Mesendoderm (in vitro differentiated cells): Measurements from ENCODE around the gene PSMD8.
"Not testable (repeated sequence)": the region's sequence is repeated elsewhere in the genome, so short reads cannot be mapped to it uniquely, and the experiment has no call there.

Experiments
- DNase-seq: peaks from one replicate; pipeline ENCODE4 v3.0.0; 2013
- H2AK5ac ChIP-seq: 2 replicates; pipeline ENCODE4 v1.6.1; 2013; ENCODE audit warnings: low read length, inconsistent platforms
- H2BK120ac ChIP-seq: 2 replicates; pipeline ENCODE4 v1.6.1; 2013; ENCODE audit warnings: low read depth, mild to moderate bottlenecking, low read length, moderate library complexity, mixed read lengths
- H2BK15ac ChIP-seq: replicated peaks from 2 replicates; pipeline ENCODE4 v1.6.1; 2013; ENCODE audit warnings: low read depth, mild to moderate bottlenecking, moderate library complexity
- H2BK5ac ChIP-seq: 2 replicates; pipeline ENCODE4 v1.6.1; 2013; ENCODE audit warnings: low read length, inconsistent platforms
- H3K18ac ChIP-seq: 2 replicates; pipeline ENCODE4 v1.6.1; 2013; ENCODE audit warnings: mild to moderate bottlenecking, low read length, mixed read lengths
- H3K23ac ChIP-seq: one replicate; pipeline ENCODE4 v1.6.1; 2013; ENCODE audit warnings: low read length
- H3K27ac ChIP-seq: 2 replicates; pipeline ENCODE4 v1.5.1; 2013; ENCODE audit warnings: low read depth, mild to moderate bottlenecking, inconsistent platforms, low read length, moderate library complexity
- H3K27me3 ChIP-seq: 2 replicates; pipeline ENCODE4 v1.6.1; 2013; ENCODE audit warnings: low read length, control low read depth, mild to moderate bottlenecking, inconsistent platforms; ENCODE audit not compliant: insufficient read depth, poor library complexity
- H3K36me3 ChIP-seq: 2 replicates; pipeline ENCODE4 v1.6.1; 2013; ENCODE audit warnings: low read length, inconsistent platforms; ENCODE audit not compliant: control insufficient read depth, insufficient read depth
- H3K4ac ChIP-seq: one replicate; pipeline ENCODE4 v1.6.1; 2013; ENCODE audit warnings: low read depth, mild to moderate bottlenecking, low read length, moderate library complexity
- H3K4me1 ChIP-seq: 2 replicates; pipeline ENCODE4 v1.6.1; 2013; ENCODE audit warnings: low read depth, low read length, inconsistent platforms; ENCODE audit not compliant: control insufficient read depth
- H3K4me2 ChIP-seq: 2 replicates; pipeline ENCODE4 v1.6.1; 2013; ENCODE audit warnings: low read length
- H3K4me3 ChIP-seq: 2 replicates; pipeline ENCODE4 v1.5.1; 2013; ENCODE audit warnings: mild to moderate bottlenecking, low read length
- H3K56ac ChIP-seq: one replicate; pipeline ENCODE4 v1.6.1; 2013; ENCODE audit warnings: low read length
- H3K79me1 ChIP-seq: 2 replicates; pipeline ENCODE4 v1.6.1; 2013; ENCODE audit warnings: low read length, inconsistent platforms
- H3K79me2 ChIP-seq: 2 replicates; pipeline ENCODE4 v1.6.1; 2013; ENCODE audit warnings: mild to moderate bottlenecking, low read length; ENCODE audit not compliant: control insufficient read depth, insufficient read depth
- H3K9ac ChIP-seq: 2 replicates; pipeline ENCODE4 v1.6.1; 2013; ENCODE audit warnings: low read length, inconsistent platforms
- H4K5ac ChIP-seq: one replicate; pipeline ENCODE4 v1.6.1; 2013; ENCODE audit warnings: low read length
- H4K8ac ChIP-seq: one replicate; pipeline ENCODE4 v1.6.1; 2013; ENCODE audit warnings: low read depth, mild to moderate bottlenecking, control low read depth, low read length, moderate library complexity
- WGBS: extraction: QIAGEN DNeasy Blood & Tissue Kit; methylation state at CpG from one replicate; pipeline ENCODE4 v1.1.7; 2013; ENCODE audit warnings: low lambda C conversion rate, missing lambda C conversion rate; ENCODE audit not compliant: insufficient coverage; ENCODE audit errors: extremely low coverage; 5-methylcytosine and 5-hydroxymethylcytosine counted together

The PSMD8 gene

DNA sequence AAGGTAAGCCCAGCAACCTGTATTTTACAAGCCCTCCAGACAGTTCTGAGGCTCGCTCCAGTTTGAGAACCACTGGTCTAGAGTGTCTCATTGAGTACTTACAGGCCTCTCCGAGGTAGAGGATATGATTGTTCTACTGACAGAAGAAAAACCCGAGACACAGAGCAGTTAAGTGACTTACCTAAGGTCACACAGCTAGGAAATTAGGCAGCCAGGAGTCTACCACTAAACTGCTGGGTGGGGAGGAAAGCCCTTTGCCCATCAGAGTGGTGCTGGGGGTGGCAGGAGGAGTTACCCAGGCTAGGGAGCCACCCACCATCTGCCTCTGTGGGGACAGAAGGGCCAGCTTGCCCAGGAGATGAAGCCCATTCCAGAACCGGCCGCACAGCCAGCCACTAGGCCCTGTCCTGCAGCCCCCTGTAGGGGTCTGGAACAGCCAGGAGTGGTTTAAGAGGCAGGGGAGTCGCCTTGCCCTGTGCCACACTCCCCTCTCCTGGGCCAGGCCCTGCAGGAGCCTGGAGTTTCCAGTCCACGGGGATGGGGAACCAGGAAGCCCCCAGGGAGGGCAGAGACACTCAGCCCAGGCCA, 50.9 kb downstream of the PSMD8 start:
- H3K4ac ChIP-seq: peak overlapping the region; percentile 28
- H3K4me1 ChIP-seq: peaks cover 4% of the 10 kb centered on the region
- no peak overlapping the region for H2BK15ac ChIP-seq
- no peak overlapping the region for H4K8ac ChIP-seq
- no peak overlapping the region for H3K4me3 ChIP-seq
- H3K56ac ChIP-seq: peak overlapping the region; percentile 76
- no peak overlapping the region for H3K4me2 ChIP-seq
- no peak overlapping the region for H2AK5ac ChIP-seq
- no peak for DNase-seq
- H3K27ac ChIP-seq: no peak overlapping the region
- no peaks in the 10 kb centered on the region for H3K79me2 ChIP-seq
- no peak overlapping the region for H3K23ac ChIP-seq
- peak overlapping the region; percentile 51 for H3K9ac ChIP-seq
- no peak overlapping the region for H2BK5ac ChIP-seq
- no CpG with 5 or more reads among the region's 7 CpGs for WGBS
- H3K18ac ChIP-seq: no peak overlapping the region
- no peak overlapping the region for H2BK120ac ChIP-seq
- no peaks in the 10 kb centered on the region for H3K79me1 ChIP-seq
- no peaks in the 10 kb centered on the region for H3K27me3 ChIP-seq
- H3K36me3 ChIP-seq: no peaks in the 10 kb centered on the region
- H4K5ac ChIP-seq: no peak overlapping the region

DNA sequence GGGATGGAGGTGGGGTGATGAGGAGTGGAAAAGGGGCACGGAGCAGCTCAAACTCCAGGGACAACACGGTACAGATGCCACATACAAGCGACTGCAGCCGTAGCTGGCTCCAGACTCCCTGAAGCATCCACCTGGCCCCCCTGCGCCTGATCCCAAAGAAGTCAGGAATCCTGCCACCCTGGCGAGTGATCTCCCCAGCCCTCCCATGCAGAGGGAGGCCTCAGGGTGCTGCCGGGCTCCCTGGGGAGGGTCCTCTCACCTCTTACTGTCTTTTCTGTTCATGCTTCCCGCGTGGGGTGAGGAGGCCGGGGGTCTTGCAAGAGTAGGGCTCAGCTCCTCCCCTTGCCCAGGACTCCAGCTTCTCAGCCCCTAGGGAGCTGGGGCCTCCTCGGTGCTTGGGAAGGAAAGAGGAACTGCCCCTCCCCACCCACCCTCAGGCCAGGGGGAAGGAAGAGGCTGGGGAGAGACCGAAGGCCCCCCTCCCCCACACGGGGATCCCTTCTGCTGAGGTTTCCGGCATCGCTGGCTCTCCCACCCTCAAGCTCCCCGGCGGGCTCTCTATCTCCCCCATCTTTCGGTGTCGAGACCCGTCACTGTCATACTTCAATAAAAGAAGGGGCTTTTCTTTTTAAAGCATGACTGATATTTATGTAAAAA, 51.6 kb downstream of the PSMD8 start, which contains the start of gene RASGRP4:
Gene RASGRP4, minus strand, starts transcription at position 410 of the 657 bp plus-strand sequence. Its CDS starts 128 bp downstream, at position 282.
- H3K4ac ChIP-seq: peak within 1 kb of the TSS; percentile 28
- H3K79me2 ChIP-seq: no peaks in the 10 kb centered on the region
- peak; percentile 30 for DNase-seq
- H4K5ac ChIP-seq: no peak within 1 kb of the TSS
- WGBS: no CpG with 5 or more reads among the region's 20 CpGs
- H3K4me2 ChIP-seq: no peak within 1 kb of the TSS
- peak within 1 kb of the TSS; percentile 76 for H3K56ac ChIP-seq
- no peak within 1 kb of the TSS for H3K23ac ChIP-seq
- no peak within 1 kb of the TSS for H2AK5ac ChIP-seq
- no peak within 1 kb of the TSS for H3K4me3 ChIP-seq
- no peaks in the 10 kb centered on the region for H3K27me3 ChIP-seq
- H3K27ac ChIP-seq: no peak within 1 kb of the TSS
- H2BK120ac ChIP-seq: no peak within 1 kb of the TSS
- H3K18ac ChIP-seq: peak within 1 kb of the TSS; percentile 42
- H3K79me1 ChIP-seq: no peaks in the 10 kb centered on the region
- no peak within 1 kb of the TSS for H2BK15ac ChIP-seq
- H3K9ac ChIP-seq: peak within 1 kb of the TSS; percentile 51
- no peak within 1 kb of the TSS for H4K8ac ChIP-seq
- H3K36me3 ChIP-seq: no peaks in the 10 kb centered on the region
- peaks cover 4% of the 10 kb centered on the region for H3K4me1 ChIP-seq
- H2BK5ac ChIP-seq: no peak within 1 kb of the TSS

DNA sequence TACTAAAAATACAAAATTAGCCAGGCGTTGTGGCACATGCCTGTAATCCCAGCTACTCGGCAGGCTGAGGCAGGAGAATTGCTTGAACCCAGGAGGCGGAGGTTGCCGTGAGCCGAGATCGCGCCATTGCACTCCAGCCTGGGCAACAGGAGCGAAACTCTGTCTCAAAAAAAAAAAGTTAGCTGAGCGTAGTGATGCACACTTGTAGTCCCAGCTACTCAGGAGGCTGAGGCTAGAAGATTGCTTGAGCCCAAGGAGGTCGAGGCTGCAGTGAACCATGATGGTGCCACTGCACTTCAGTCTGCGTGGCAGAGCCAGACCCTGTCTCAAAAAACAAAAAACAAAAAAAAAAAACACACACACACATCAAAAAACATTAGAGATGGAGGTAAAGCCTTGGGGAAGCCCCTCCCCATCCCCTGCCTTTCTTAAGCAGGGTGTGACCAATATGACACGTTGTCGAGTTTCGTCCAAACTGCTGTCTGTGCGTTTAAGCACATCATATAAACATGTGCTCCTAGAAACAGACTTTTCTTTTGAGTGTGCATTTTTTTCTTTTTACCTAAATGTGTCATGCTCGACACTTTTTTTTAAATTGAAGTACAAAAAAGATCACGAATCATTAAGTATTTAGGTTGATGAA, 52.8 kb downstream of the PSMD8 start:
- not testable (repeated sequence) for H2BK15ac ChIP-seq, H3K79me2 ChIP-seq, H3K27me3 ChIP-seq, H3K4ac ChIP-seq, H3K36me3 ChIP-seq, H4K5ac ChIP-seq, H2BK120ac ChIP-seq, H3K4me2 ChIP-seq, H2BK5ac ChIP-seq, H3K9ac ChIP-seq, H3K4me3 ChIP-seq, H3K18ac ChIP-seq, H4K8ac ChIP-seq, H2AK5ac ChIP-seq, H3K79me1 ChIP-seq, H3K27ac ChIP-seq, H3K56ac ChIP-seq, H3K23ac ChIP-seq, DNase-seq, H3K4me1 ChIP-seq
- WGBS: no CpG with 5 or more reads among the region's 17 CpGs

DNA sequence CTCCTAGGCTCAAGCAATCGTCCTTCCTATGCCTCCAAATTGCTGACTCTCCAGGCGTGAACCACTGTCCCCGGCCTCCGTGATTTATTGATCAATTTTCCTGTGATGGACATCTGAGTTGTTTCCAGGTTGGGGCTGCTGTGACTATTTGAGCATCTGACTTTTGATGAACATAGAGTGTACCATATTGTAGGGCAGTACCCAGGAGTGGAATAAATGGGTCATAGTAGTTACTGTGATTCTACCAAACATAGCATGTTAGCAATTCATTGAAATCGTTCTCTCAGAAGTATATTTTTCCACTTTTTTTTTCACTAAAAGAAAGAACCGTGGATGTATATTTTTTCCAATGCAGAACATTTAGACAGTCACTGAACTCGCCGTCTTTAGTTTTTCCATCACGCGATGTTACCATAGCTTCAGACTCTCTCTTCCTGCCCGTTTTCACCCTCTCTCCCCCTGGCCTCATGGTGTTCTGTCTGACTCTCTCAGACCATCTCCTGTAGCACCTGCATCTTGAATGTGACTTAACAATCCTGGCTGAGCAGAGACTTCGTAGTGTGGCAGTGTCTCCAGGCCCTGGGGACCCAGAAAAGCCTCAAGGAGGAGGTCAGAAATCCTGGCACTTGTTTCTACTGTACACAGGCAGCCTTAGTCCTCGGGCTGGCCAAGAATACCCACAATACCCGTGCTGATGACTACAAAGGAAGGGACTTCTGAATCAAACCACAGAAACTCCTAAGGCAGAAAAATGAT, 54.9 kb downstream of the PSMD8 start:
- WGBS: no CpG with 5 or more reads among the region's 14 CpGs

DNA sequence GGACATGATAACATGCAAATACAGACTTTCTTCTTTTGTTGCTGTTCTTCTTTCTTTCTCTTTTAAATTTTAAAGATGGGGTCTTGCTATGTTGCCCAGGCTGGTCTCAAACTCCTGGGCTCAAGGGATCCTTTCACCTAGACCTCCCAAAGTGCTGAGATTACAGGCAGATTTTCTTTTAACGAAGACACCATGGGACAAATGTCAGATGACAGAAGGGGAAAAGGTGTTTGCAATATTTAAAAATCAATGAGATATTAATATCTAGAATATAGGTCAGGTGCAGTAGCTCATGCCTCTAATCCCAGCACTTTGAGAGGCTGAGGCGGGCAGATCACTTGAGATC, 55.4 kb downstream of the PSMD8 start:
- no peak overlapping the region for H3K4me2 ChIP-seq
- H3K27me3 ChIP-seq: no peaks in the 10 kb centered on the region
- no peak overlapping the region for H2BK120ac ChIP-seq
- no peak overlapping the region for H3K23ac ChIP-seq
- no peak overlapping the region for H3K4me3 ChIP-seq
- no peaks in the 10 kb centered on the region for H3K79me2 ChIP-seq
- H3K18ac ChIP-seq: no peak overlapping the region
- H3K4me1 ChIP-seq: peaks cover 8% of the 10 kb centered on the region
- H4K5ac ChIP-seq: no peak overlapping the region
- no peak overlapping the region for H4K8ac ChIP-seq
- H2BK15ac ChIP-seq: no peak overlapping the region
- no peak overlapping the region for H3K9ac ChIP-seq
- no peak overlapping the region for H2AK5ac ChIP-seq
- no peak overlapping the region for H2BK5ac ChIP-seq
- no peak for DNase-seq
- no peak overlapping the region for H3K4ac ChIP-seq
- no peak overlapping the region for H3K27ac ChIP-seq
- no peaks in the 10 kb centered on the region for H3K36me3 ChIP-seq
- WGBS: no CpG with 5 or more reads among the region's 2 CpGs
- H3K79me1 ChIP-seq: no peaks in the 10 kb centered on the region
- no peak overlapping the region for H3K56ac ChIP-seq

More for the DNA sequence above, 54.9 kb downstream of the PSMD8 start:
- Histone ChIP-seq H3K79me1 (no peaks in the 10 kb centered on the region), H4K5ac (no peak overlapping the region), H3K56ac (no peak overlapping the region), H2AK5ac (no peak overlapping the region), H3K36me3 (no peaks in the 10 kb centered on the region), H3K27ac (no peak overlapping the region), H3K23ac (no peak overlapping the region), H3K9ac (no peak overlapping the region), H3K4me1 (peaks cover 6% of the 10 kb centered on the region), H4K8ac (no peak overlapping the region), H3K79me2 (no peaks in the 10 kb centered on the region), H3K4ac (no peak overlapping the region), H2BK15ac (no peak overlapping the region), H3K27me3 (no peaks in the 10 kb centered on the region), H3K4me3 (no peak overlapping the region), H3K18ac (no peak overlapping the region), H3K4me2 (no peak overlapping the region), H2BK5ac (no peak overlapping the region), H2BK120ac (no peak overlapping the region)
- DNase-seq: no peak
